HG03565 (cell line): Measurements from ENCODE around the gene IER5.
"Not testable (repeated sequence)": the region's sequence is repeated elsewhere in the genome, so short reads cannot be mapped to it uniquely, and the experiment has no call there.

Source experiments
- ATAC-seq: cut with Tn5 transposase; IDR thresholded peaks from one replicate; pipeline ENCODE4 v1.9.1; 2021; ENCODE audit warnings: mild to moderate bottlenecking, moderate library complexity; ENCODE audit not compliant: unreplicated experiment

Gene IER5

DNA sequence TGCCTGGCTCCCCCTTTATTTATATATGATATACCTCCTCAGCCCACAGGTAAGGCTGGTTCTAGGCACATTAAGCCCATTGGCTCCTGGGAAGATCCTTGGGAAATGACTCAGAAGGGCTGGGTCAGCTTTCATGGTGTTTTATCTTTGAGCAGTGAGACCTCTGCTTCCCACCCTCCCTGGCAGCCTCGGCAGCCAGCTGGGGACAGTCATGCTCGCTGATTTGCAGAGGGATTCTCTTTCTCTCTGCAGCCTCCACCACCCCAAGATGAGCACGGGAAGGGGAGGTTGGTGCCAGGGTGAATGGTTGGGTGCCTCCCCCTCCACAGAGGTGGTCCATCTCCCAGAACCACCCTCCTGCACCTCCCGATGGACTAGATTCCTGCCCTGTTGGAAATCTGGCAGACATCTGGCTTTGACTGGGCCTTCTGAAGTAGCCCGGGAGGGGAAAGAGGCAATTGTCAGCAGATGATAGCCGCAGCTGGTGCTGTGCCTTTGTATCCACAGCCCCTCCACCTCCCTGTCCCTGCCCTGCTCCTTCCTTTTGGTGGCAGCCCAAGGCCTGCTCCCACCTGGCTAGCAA lies 24.6 kb downstream of the IER5 start:
- no peak for ATAC-seq

- no peak for ATAC-seq
These were observed 26.3 kb downstream of the IER5 start for GRCh38 chr1:181114574-181115367.

DNA sequence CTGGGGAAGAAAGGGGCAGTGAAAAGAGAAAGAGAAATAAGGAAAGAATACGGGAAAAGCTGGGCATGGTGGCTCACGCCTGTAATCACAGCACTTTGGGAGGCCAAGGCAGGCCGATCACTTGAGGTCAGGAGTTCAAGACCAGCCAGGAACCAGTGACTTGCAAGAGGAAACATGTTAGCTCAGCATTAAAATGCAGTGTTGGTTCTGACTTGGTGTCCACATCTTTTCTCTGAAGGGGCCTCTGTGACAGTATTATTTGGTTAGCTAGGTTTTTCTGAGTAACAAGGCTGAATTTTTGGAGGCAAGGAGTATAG lies 26.8 kb downstream of the IER5 start:
- ATAC-seq, result no peak

DNA sequence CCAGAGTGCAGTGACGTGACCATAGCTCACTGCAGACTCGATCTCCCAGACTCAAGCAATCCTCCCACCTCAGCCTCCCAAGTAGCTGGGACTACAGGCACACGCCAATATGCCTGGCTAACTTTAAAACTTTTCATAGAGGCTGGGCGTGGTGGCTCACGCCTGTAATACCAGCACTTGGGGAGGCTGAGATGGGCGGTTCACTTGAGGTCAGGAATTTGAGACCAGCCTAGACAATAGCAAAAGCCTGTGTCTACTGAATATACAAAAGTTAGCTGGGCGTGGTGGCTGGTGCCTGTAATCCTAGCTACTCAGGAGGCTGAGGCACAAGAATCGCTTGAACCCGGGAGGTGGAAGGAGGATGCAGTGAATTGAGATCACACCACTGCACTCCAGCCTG lies 27.5 kb downstream of the IER5 start:
- not testable (repeated sequence) for ATAC-seq

GRCh38 chr1:181116819-181117390 lies 28.4 kb downstream of the IER5 start:
- ATAC-seq, result no peak

GRCh38 chr1:181117648-181118449 lies 29.3 kb downstream of the IER5 start:
- no peak for ATAC-seq

DNA sequence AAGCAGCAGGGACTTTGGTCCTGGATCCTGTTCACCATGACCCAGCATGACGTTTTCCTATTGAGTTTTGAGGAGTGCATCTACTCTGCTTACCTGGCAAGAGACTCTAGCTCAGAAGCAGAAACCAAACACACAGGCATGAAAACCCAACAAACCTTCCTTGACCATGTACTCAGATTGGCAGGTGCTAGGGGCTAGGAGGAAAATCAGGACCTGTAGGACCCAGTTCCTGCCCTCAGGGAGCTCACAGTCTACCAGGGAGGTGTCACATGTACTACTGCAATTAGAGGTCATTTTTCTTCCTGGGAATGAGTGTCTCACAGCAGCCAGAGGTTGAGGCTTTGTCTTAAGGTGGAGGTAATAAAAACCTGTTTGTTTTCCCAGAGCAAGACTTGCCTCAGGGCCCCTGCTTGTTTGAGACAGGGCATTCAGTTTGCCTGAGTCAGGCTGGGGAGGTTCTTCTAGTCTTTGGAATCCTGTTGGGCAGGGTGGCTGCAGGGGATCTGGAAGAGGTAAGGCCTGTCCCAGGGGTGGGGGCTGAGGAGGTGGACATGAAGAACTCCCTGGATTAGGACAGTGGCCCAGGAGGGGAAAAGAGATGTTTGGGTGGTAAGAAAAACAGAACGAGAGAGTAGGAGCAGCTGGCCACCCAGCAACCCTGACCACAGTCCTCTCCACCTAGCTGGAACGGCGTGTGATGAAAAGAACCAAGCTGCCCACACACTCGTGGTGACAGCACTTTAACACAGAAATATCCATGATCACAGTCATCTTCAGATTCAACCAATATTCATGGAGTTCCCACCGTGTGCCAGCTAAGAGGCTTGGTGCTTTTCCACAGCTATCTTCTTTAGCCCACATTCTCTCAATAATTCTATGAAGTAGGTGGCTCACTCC lies 30.8 kb downstream of the IER5 start:
- no peak for ATAC-seq

GRCh38 chr1:181120924-181121323 lies 32.4 kb downstream of the IER5 start:
- no peak for ATAC-seq

- no peak for ATAC-seq
These were observed 33.0 kb downstream of the IER5 start for GRCh38 chr1:181121498-181121897.

DNA sequence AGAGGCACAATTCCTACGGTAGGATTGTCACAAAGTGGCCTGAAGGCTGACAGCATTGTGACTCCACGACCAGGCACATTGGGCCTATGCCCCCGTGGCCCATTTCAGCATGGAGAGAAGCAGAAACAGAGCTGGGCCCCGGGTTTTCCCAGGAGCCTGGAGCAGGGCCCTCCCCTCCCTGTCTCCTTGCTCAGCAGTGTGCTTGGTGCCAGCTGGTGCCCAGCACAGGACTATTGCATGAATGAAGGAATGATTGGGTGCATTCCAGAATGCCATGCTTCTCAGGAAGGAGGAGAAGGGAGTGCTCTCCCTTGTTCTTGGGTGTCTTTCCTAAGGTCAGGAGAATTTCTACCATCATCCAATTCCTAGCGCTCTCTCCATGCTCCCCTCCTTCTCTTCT lies 33.7 kb downstream of the IER5 start:
- no peak for ATAC-seq

DNA sequence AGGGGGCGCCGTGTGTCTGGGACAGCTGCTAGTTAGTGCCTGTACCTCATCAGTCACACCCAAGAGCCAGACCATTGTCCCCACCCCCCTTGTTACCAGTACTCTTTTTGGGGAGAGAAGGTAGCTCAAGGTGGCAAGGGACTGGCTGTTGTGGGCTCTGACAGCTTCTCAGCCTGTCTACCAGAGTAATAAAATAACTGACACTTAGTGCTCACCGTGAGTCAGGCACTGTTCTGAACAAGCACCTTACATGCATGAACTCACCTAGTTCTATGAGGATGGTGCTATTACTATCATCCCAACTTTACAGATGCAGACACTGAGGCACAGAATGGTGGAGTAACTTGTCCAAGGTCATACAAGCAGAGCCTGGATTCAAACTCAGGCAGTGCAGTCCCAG lies 34.7 kb downstream of the IER5 start:
- no peak for ATAC-seq

DNA sequence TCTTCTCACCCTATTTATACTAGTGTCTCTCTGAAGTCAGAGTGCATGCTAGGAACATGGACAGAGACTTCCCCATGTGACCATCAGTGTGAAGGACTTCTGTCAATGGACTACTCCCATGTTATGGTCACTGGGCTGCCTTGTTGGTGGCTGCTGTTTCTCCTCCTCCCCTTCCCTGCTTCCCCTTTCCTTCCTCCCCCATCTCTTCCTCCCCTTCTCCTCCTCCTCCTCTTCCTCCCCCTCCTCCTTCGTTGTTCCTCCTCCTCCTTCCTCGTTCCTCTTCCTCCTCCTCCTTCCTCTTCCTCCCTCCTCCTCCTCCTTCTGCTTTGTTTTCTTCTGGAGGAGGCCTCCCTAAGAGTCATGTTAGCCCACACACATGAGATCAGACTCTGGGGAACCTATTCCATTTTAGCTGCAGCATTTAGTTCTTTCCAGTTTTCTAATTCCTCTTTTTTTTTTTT lies 35.8 kb downstream of the IER5 start:
- no peak for ATAC-seq

GRCh38 chr1:181126289-181126688 lies 37.8 kb downstream of the IER5 start:
- no peak for ATAC-seq

DNA sequence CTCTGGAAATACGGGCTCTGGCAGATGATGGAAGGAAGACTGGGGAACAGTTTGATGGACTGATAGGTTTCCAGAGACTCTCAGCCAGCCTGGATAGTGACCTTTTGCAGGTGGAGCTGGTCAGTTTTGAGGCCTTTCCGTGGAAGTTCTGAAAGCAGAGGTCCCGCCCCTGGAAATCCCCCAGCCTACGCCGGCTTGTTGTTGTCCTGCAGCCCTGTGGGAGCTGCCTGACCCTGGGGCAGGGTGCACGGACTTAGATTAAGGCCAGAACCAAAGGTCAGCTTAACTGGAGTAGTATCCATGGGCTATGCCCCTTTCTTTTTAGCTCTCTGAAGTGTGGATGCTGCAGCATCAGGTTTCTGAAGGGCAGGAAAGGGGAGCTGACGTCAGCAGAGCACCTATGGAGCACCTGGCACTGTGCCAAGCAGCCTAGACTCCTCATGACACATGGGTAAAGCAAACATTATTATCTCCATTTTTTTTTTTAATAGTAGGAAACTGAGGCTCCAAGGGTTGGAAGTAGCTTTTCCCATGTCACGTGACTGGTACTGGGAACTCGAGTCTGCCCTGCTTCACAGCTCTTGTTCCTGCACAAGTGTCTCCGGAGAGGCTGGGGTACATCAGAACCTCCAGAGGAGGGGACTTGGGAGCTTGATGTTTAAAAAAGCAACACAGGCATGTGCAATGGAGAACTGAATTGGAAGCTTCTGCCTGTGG lies 38.5 kb downstream of the IER5 start:
- no peak for ATAC-seq

DNA sequence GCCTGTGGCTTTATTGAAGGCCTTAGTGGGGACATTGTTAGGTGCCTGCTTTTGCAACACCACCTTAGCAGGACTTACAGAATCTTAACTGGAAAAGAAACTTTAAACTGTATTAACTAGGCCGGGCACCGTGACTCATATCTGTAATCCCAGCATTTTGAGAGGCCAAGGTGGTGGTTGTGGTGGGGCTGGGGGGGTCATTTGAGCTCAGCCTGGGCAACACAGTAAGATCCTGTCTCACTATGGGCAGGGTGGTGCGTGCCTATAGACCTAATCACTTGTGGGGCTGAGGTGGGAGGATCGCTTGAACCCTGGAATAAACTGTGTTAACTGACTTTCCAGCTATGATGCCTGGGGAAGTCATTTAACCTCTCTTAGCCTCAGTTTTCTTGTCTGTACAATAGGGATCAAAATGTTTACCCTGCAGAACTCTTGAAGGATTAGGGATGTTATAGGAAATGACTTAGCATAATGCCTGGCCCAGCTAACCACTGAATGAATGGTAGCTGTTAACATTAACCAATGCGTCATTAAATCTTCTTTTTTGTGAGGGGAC lies 39.5 kb downstream of the IER5 start:
- ATAC-seq, result no peak

- peak; percentile 40 for ATAC-seq
These were observed 40.3 kb downstream of the IER5 start for GRCh38 chr1:181128592-181129497.

GRCh38 chr1:181129771-181130606 lies 41.5 kb downstream of the IER5 start:
- no peak for ATAC-seq
